Measurements from ENCODE around the gene SLC27A4.
A peak's percentile ranks its signal among the peaks of the same experiment; 100 is the strongest.
"Not testable (repeated sequence)": the region's sequence is repeated elsewhere in the genome, so short reads cannot be mapped to it uniquely, and the experiment has no call there.

SLC27A4 gene

DNA sequence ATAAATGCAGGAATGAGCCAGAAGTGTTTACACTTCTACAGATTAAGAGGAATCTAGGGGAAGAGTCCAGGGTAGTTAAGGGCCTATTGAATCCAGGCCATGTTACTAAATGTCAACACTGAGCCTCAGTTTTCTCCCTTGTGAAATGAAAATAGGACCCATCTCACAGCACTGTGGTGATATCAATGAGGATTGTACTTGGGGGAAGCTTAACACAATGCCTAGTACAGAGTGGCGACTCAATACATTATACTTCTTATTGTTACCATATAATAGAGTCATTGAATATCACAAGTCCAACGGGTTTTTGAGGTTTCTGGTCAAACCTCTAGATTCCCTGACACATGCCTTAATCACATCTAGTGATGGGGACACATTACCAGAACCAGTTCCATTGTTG, 22.7 kb upstream of the SLC27A4 start:
- DNase-seq (ENCODE audit: low spot score in 2 of 2) (no peak), ATAC-seq (ENCODE audit: low read depth) (no peak)
- H3K9me3 Mint-ChIP-seq: no peaks in the 10 kb centered on the region
- peaks cover 5% of the 10 kb centered on the region for H3K36me3 Mint-ChIP-seq
- no peak overlapping the region for H3K27ac Mint-ChIP-seq
- H3K4me1 Mint-ChIP-seq: peaks cover 4% of the 10 kb centered on the region
- H3K27me3 Mint-ChIP-seq: no peaks in the 10 kb centered on the region
- no peak overlapping the region for H3K4me3 Mint-ChIP-seq

DNA sequence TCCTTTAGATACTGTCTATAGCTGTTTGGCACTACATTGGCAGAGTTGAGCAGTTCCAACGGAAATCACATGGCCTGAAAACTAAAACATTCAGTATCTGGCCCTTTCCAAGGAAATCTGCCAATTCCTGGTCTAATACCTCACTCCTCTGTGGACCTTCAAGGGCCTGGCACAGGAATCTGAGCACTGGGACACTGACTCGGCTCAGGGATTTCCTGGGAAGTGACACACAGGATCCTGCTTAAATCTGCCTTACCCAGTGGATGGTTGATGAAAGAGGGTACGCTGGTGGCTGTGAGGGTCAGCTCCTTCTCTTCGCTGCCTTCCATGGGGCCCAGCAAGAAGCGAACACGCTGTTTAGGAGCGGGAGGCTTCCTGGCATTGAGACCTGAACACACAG, 19.0 kb upstream of the SLC27A4 start:
- Mint-ChIP-seq H3K4me1 (peaks cover 11% of the 10 kb centered on the region), H3K27ac (peak overlapping the region; percentile 94), H3K9me3 (no peaks in the 10 kb centered on the region), H3K27me3 (no peaks in the 10 kb centered on the region), H3K36me3 (peaks cover 2% of the 10 kb centered on the region), H3K4me3 (peak overlapping the region; percentile 95)
- ATAC-seq (ENCODE audit: low read depth) (no peak), DNase-seq (ENCODE audit: low spot score in 2 of 2) (no peak)

DNA sequence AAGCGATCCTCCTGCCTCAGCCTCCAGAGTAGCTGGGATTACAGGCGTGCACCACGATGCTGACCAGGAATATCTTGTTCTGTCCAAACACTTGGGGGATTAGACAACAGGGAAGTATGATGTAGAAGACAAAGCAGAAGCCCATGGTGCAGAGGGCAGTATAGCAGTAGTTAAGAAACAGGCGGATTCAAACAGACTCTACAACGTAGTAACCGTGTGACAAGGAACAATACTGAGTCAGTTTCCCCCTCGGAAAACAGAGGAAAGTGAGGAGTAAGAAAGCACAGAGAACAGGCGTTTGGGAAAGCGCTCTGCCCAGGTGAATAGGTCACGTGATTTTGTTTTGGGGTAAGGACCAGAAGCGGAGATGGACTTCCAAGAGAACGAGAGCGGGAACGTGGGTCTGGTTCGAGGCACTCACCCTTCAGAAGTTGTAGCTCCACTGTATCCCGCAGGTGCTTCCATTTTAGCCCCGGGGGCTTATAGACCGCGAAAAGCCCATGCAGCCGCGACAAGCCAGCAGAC, 18.4 kb upstream of the SLC27A4 start:
- H3K4me1 Mint-ChIP-seq: peaks cover 11% of the 10 kb centered on the region
- no peaks in the 10 kb centered on the region for H3K9me3 Mint-ChIP-seq
- peak overlapping the region; percentile 95 for H3K4me3 Mint-ChIP-seq
- no peaks in the 10 kb centered on the region for H3K27me3 Mint-ChIP-seq
- peak overlapping the region; percentile 94 for H3K27ac Mint-ChIP-seq
- ATAC-seq (ENCODE audit: low read depth): no peak
- peaks cover 2% of the 10 kb centered on the region for H3K36me3 Mint-ChIP-seq
- no peak for DNase-seq (ENCODE audit: low spot score in 2 of 2)

DNA sequence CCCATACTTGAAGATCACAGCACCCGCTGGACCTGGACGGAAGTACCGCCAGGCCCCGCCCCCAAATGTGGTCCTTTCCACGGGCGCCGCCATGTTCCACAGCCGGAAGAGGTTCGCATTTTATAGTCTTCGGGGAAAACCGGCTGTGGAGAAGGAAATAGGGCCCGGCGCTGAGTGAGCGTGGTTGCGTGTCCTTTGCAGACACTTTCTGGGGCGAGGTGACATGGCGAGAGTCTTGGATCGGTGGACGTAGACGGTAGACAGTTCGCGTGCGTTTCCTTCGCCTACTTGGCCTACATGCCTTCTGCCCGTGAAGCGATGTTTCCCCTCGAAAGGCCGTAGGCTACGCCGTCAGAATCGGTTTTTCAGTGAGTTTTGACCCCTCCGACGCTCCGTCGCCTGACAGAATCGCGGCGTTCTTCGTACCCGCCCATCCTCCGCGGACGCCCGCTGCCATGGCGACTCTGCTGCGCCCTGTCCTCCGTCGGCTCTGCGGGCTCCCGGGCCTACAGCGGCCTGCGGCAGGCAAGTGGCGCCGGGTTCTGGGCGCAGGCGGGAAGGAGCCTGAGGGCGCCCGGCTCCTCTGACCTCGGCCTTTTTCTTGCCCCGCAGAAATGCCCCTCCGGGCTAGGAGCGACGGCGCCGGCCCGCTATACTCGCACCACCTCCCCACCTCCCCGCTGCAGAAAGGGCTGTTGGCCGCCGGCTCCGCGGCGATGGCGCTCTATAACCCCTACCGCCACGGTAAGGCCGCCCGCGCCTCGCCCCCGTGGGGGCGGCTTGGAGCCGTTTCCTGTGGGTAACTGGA, 17.7 kb upstream of the SLC27A4 start, which contains the start of the genes COQ4 and TRUB2:
Gene COQ4, plus strand, starts transcription at position 436 of the 808 bp plus-strand sequence. Its CDS starts 20 bp downstream, at position 456.
Gene TRUB2, minus strand, starts transcription at position 44 of the 808 bp plus-strand sequence. Its CDS starts 39 bp downstream, at position 5.
- H3K4me1 Mint-ChIP-seq: peaks cover 11% of the 10 kb centered on the region
- ATAC-seq (ENCODE audit: low read depth): peak; percentile 87

DNA sequence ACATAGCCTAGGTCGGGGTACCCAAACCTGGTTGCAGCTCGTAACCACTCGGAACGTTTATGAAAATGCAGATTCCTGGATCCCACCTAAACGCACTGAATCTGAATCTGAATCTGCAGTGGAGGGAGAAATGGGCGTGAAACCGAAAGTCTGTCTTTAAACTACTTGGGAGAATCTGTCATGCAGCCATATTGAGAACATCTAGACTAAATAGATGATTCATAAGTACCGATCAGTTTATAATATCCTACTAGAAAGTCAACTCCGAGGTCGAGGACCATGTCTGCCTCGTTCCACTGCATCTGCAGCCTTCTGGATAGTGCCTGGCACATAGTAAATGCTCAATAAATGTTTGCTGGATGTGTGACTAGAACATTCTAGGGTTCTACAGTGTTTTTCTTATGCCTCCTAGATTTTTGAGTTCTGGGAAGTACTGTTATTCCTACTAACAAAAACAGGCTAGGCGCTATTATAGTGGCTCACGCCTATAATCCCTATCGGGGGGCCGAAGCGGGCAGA, 17.1 kb upstream of the SLC27A4 start:
- Mint-ChIP-seq H3K27ac (peak overlapping the region; percentile 94), H3K4me3 (peak overlapping the region; percentile 95), H3K9me3 (no peaks in the 10 kb centered on the region), H3K27me3 (no peaks in the 10 kb centered on the region), H3K4me1 (peaks cover 11% of the 10 kb centered on the region), H3K36me3 (peaks cover 3% of the 10 kb centered on the region)
- DNase-seq (ENCODE audit: low spot score in 2 of 2): no peak
- no peak for ATAC-seq (ENCODE audit: low read depth)

More for the DNA sequence above, 17.7 kb upstream of the SLC27A4 start, which contains the start of the genes COQ4 and TRUB2:
- H3K4me3 Mint-ChIP-seq: peak within 1 kb of the TSS; percentile 95
- no peaks in the 10 kb centered on the region for H3K9me3 Mint-ChIP-seq
- H3K27me3 Mint-ChIP-seq: no peaks in the 10 kb centered on the region
- H3K27ac Mint-ChIP-seq: peak within 1 kb of the TSS; percentile 94
- peak; percentile 88 to 91 for DNase-seq (ENCODE audit: low spot score in 2 of 2)
- H3K36me3 Mint-ChIP-seq: no peaks in the 10 kb centered on the region

DNA sequence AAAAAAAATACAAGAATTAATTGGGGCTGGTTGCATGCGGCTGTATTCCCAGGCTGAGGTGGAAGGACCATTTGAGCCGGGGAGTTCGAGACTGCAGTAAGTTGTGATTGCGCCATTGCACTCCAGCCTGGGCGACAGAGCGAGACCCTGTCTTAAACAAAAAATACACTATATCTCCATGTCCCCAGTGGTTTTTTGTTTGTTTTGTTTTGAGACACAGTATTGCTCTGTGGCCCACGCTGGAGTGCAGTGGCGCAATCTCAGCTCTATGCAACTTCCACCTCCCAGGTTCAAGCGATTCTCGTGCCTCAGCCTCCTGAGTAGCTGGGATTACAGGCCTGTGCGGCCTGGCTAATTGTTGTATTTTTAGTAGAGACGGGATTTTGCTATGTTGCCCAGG, 16.5 kb upstream of the SLC27A4 start:
- ATAC-seq (ENCODE audit: low read depth): no peak
- DNase-seq (ENCODE audit: low spot score in 2 of 2): no peak
- H3K9me3 Mint-ChIP-seq: no peaks in the 10 kb centered on the region
- H3K27ac Mint-ChIP-seq: no peak overlapping the region
- peaks cover 3% of the 10 kb centered on the region for H3K36me3 Mint-ChIP-seq
- peak overlapping the region; percentile 95 for H3K4me3 Mint-ChIP-seq
- H3K27me3 Mint-ChIP-seq: no peaks in the 10 kb centered on the region
- peaks cover 11% of the 10 kb centered on the region for H3K4me1 Mint-ChIP-seq

DNA sequence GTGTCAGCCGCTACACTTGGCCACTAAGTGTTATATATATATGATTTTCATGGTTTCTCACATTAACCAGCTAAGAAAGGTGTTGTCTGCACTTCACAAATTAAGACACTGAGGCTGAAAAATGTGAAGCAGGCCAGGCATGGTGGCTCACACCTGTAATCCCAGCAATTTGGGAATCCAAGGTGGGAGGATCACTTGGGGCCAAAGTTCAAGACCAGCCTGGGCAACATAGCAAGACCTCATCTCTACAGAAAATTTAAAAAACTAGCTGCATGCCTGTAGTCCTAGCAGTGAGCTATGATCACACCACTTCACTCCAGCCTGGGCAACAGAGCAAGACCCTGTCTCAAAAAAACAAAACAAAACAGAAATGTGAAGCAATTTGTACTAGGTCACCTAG, 15.9 kb upstream of the SLC27A4 start:
- Mint-ChIP-seq H3K36me3 (peaks cover 3% of the 10 kb centered on the region), H3K27me3 (no peaks in the 10 kb centered on the region), H3K27ac (no peak overlapping the region), H3K4me1 (peaks cover 11% of the 10 kb centered on the region), H3K9me3 (no peaks in the 10 kb centered on the region), H3K4me3 (peak overlapping the region; percentile 21)
- ATAC-seq (ENCODE audit: low read depth) (no peak), DNase-seq (ENCODE audit: low spot score in 2 of 2) (no peak)

DNA sequence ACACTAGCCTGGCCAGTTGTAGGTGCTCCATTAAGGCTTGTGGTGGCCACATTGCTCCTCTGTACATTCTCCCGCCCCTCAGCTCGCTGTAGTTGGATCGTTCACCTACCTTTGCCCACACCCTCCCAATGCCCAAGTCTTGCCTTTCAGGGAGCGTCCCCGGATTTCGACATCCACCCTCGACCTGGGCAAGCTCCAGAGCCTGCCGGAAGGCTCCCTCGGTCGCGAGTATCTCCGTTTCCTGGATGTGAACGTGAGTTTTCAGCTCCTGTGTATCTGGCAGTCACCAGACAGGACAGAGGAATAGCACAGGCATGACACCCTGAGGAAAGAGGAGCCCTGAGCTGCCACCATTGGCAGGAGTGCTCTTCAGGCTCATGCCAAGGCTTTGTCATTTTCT, 14.7 kb upstream of the SLC27A4 start:
- H3K27ac Mint-ChIP-seq: no peak overlapping the region

DNA sequence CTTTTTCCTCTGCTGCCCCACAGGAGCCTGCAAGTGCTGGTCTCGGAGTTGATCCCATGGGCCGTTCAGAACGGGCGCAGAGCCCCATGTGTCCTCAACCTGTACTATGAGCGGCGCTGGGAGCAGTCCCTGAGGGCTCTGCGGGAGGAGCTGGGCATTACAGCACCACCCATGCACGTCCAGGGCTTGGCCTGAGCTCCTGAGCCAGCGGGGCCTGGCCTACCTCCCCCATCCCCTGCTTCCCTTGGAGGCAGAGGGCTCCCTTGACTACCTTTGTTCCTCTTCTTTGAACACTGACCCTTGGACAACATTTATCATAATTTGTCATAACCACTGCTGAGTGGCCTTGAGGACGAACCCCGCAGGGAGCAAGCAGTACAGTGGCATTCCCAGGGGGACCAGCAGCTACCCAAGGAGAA, 6.9 kb upstream of the SLC27A4 start:
- no peak for DNase-seq (ENCODE audit: low spot score in 2 of 2)
- H3K36me3 Mint-ChIP-seq: no peaks in the 10 kb centered on the region
- H3K4me3 Mint-ChIP-seq: no peak overlapping the region
- no peaks in the 10 kb centered on the region for H3K27me3 Mint-ChIP-seq
- H3K27ac Mint-ChIP-seq: no peak overlapping the region
- no peak for ATAC-seq (ENCODE audit: low read depth)
- H3K4me1 Mint-ChIP-seq: no peaks in the 10 kb centered on the region
- no peaks in the 10 kb centered on the region for H3K9me3 Mint-ChIP-seq

More for the DNA sequence above, 14.7 kb upstream of the SLC27A4 start:
- Mint-ChIP-seq H3K27me3 (no peaks in the 10 kb centered on the region), H3K4me3 (no peak overlapping the region), H3K9me3 (no peaks in the 10 kb centered on the region), H3K4me1 (peaks cover 11% of the 10 kb centered on the region), H3K36me3 (peaks cover 3% of the 10 kb centered on the region)
- DNase-seq (ENCODE audit: low spot score in 2 of 2) (no peak), ATAC-seq (ENCODE audit: low read depth) (no peak)

DNA sequence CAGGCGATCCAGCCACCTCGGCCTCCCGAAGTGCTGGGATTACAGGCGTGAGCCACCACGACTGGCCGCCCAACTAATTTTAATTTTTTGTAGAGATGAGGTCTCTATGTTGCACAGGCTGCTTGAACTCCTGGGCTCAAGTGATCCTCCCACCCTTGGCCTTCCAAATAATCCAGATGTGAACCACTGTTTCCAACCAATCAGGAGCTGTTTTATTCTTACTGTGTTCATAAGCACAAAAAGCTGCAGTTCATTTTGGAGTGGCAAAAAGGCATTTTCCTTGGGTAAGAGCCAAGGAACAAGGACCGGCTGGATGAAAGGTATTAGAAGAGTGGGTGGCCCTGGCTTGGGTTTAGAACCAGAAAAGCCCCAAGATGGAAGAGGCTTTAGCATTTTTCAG, 5.2 kb upstream of the SLC27A4 start:
- Mint-ChIP-seq H3K27me3 (no peaks in the 10 kb centered on the region), H3K9me3 (no peaks in the 10 kb centered on the region), H3K27ac (no peak overlapping the region), H3K4me3 (no peak overlapping the region), H3K36me3 (no peaks in the 10 kb centered on the region), H3K4me1 (no peaks in the 10 kb centered on the region)
- DNase-seq (ENCODE audit: low spot score in 2 of 2) (no peak), ATAC-seq (ENCODE audit: low read depth) (no peak)

DNA sequence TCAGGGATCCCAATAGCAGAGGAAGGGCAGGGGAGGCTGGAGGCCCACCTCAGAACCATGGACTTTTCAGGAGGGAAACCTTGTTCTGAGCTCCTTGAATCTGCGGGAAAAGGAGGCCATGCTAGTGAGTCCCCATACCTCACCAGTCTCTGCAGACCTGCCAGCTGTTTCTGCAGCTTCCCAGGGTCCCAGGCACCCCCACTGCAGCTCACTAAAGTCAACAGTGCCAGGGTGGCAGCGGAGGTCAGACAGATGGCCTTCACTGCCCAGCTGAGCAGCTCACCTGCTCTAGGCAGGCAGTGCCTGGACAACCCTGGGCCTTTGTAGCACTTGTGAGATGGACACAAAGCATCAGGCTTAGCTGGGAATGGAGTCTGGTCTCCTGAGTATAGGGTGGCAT, 4.4 kb upstream of the SLC27A4 start:
- Mint-ChIP-seq H3K4me3 (no peak overlapping the region), H3K9me3 (no peaks in the 10 kb centered on the region), H3K4me1 (no peaks in the 10 kb centered on the region), H3K27ac (no peak overlapping the region), H3K27me3 (no peaks in the 10 kb centered on the region), H3K36me3 (no peaks in the 10 kb centered on the region)
- DNase-seq (ENCODE audit: low spot score in 2 of 2) (no peak), ATAC-seq (ENCODE audit: low read depth) (no peak)

DNA sequence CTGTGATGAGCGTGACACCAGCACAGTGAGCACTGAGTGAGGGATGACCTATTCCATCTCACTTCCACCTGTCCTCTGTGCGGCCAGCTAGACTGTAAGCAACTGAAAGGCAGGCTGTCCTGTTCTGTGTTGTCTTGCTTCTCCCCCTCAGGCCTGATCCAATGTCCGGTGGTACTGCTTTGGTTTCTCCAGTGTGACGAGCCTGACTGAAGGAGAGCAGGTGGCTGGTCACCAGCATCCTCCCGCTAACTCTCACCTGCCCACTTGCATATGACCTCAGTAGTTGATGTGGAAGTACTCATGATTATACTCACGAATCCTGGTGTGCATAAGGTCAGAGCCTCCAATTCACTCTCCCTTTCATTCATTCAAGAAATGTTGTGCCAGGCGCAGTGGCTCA, 2.4 kb upstream of the SLC27A4 start:
- Mint-ChIP-seq H3K36me3 (no peaks in the 10 kb centered on the region), H3K4me1 (peaks cover 3% of the 10 kb centered on the region), H3K27ac (no peak overlapping the region), H3K27me3 (no peaks in the 10 kb centered on the region), H3K4me3 (no peak overlapping the region), H3K9me3 (no peaks in the 10 kb centered on the region)
- DNase-seq (ENCODE audit: low spot score in 2 of 2) (no peak), ATAC-seq (ENCODE audit: low read depth) (no peak)

DNA sequence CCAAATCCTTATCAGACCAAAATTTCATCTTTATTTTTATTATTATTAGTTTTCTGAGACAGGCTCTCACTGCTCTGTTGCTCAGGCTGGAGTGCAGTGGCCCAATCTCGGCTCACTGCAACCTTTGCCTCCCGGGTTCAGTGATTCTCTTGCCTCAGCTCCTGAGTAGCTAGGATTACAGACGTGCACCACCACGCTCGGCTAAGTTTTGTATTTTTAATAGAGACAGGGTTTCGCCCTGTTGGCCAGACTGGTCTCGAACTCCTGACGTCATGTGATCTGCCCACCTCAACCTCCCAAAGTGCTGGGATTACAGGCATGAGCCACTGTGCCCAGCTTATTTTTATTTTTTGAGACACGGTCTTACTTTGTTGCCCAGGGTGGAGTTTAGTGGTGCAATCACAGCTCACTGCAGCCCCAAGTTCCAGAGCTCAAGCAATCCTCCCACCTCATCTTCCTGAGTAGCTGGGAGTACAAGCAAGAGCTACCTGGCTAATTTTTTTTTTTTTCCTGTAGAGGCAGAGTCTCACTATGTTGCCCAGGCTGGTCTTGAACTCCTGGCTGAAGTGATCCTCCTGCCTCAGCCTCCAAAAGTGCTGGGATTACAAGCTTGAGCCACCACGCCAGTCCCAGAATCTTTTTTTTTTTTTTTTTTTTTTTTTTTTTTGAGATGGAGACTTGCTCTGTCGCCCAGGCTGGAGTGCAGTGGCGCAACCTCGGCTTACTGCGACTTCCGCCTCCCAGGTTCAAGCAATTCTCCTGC, 1.3 kb upstream of the SLC27A4 start:
- not testable (repeated sequence) for H3K27ac Mint-ChIP-seq; H3K36me3 Mint-ChIP-seq; H3K4me1 Mint-ChIP-seq; H3K9me3 Mint-ChIP-seq; DNase-seq (ENCODE audit: low spot score in 2 of 2); H3K27me3 Mint-ChIP-seq; ATAC-seq (ENCODE audit: low read depth)
- peak overlapping the region; percentile 88 for H3K4me3 Mint-ChIP-seq

All from memory B cell (primary cell).